ENCODE measurements around the gene METAP1D.

- no peak for TF ChIP-seq SMC3 (IDR thresholded peaks at IDR 0.05; ENCODE audit: low read depth, low read length)
- TF ChIP-seq CTCF (conservative IDR thresholded peaks at IDR 0.05; ENCODE audit: low read depth, low read length) = no peak
- TF ChIP-seq POLR2A (IDR thresholded peaks at IDR 0.05; ENCODE audit: low read depth, low read length) = no peak
- TF ChIP-seq CEBPB (IDR thresholded peaks at IDR 0.05; ENCODE audit: low read depth, low read length) = peak; percentile 95
- TF ChIP-seq MXI1 (IDR thresholded peaks at IDR 0.05; ENCODE audit: borderline replicate concordance, low read depth, low read length) = no peak
- TF ChIP-seq RAD21 (IDR thresholded peaks at IDR 0.05; ENCODE audit: low read length) = no peak
- no peak for TF ChIP-seq MAFK (IDR thresholded peaks at IDR 0.05; ENCODE audit: low read depth, low read length)
These were observed 119.3 kb downstream of the METAP1D start for GRCh38 chr2:172119089-172119488.
